Left renal cortex interstitium (tissue), 4 donors: ENCODE results near the gene ANGPT4. TPM values are rescaled to one million over a fixed set of nuclear protein-coding genes. Genes with fewer than 3 reads are reported as not detected.

ENCODE experiments used
- DNase-seq, 4 donors: peaks; one replicate each; pipeline ENCODE4 v3.0.0-alpha.2; 2013; ENCODE audit warnings: low read depth in 4 of 4, low spot score in 2 of 4, missing footprints in 1 of 4
- polyA plus RNA-seq, 4 donors: library from polyadenylated mRNA; unstranded; fragments of 120-200 nt; gene quantifications; one replicate each; pipeline ENCODE4 v1.2.1, GENCODE V29; 2013; ENCODE audit not compliant: insufficient read length in 4 of 4

The ANGPT4 gene
- polyA plus RNA-seq, 4 donors, result 0.17 to 0.40 (median 0.25) TPM

GRCh38 chr20:942611-943010 lies 26.5 kb upstream of the ANGPT4 start:
- DNase-seq, result no peak

GRCh38 chr20:940926-941325 lies 24.8 kb upstream of the ANGPT4 start:
- DNase-seq, result no peak

GRCh38 chr20:939606-940005 lies 23.5 kb upstream of the ANGPT4 start:
- DNase-seq, result no peak

GRCh38 chr20:934186-934840 lies 18.2 kb upstream of the ANGPT4 start:
- no peak for DNase-seq

GRCh38 chr20:933029-933428 lies 16.9 kb upstream of the ANGPT4 start:
- DNase-seq, result no peak

- no peak for DNase-seq
These were observed 15.3 kb upstream of the ANGPT4 start for GRCh38 chr20:931401-931800.

- no peak for DNase-seq
These were observed 10.5 kb upstream of the ANGPT4 start for GRCh38 chr20:926670-927069.

GRCh38 chr20:925516-925915 lies 9.4 kb upstream of the ANGPT4 start:
- no peak for DNase-seq

- no peak for DNase-seq
These were observed 8.5 kb upstream of the ANGPT4 start for GRCh38 chr20:924639-925038.

- DNase-seq, result no peak
These were observed 6.6 kb upstream of the ANGPT4 start for GRCh38 chr20:922781-923180.

GRCh38 chr20:921068-921467 lies 4.9 kb upstream of the ANGPT4 start:
- DNase-seq, result no peak

- no peak for DNase-seq
These were observed 4.2 kb upstream of the ANGPT4 start for GRCh38 chr20:920311-920710.

- DNase-seq, result no peak
These were observed 3.4 kb upstream of the ANGPT4 start for GRCh38 chr20:919491-919916.

- no peak for DNase-seq
These were observed 1.3 kb upstream of the ANGPT4 start for GRCh38 chr20:917416-917815.

- DNase-seq, result no peak
These were observed 691 bp upstream of the ANGPT4 start for GRCh38 chr20:916825-917224.

- DNase-seq, result no peak
These were observed 1.2 kb downstream of the ANGPT4 start for GRCh38 chr20:914727-915498.

- DNase-seq, result no peak
These were observed 2.8 kb downstream of the ANGPT4 start for GRCh38 chr20:913306-913849.

GRCh38 chr20:911882-912600 lies 4.1 kb downstream of the ANGPT4 start:
- DNase-seq, result no peak

GRCh38 chr20:910870-911770 lies 5.0 kb downstream of the ANGPT4 start:
- no peak for DNase-seq

GRCh38 chr20:910132-910869 lies 5.8 kb downstream of the ANGPT4 start:
- DNase-seq, result no peak
